Omental fat pad (tissue), 4 donors: ENCODE measurements around the gene SNAPC4. TPM values are rescaled to one million over a fixed set of nuclear protein-coding genes. Genes with fewer than 3 reads are reported as not detected.

Experiments used
- ATAC-seq: fragments of 150-250 bp; one replicate; pipeline ENCODE4 v1.9.1; 2016; ENCODE audit warnings: mild to moderate bottlenecking, moderate library complexity; ENCODE audit not compliant: low FRiP score
- DNase-seq: peaks from one replicate; pipeline ENCODE4 v3.0.0-alpha.2; 2019; ENCODE audit warnings: low spot score
- CTCF ChIP-seq, 3 donors: fragments of 450-650 bp; IDR thresholded peaks; one replicate each; pipeline ENCODE4 v1.5.1; 2016 to 2017; ENCODE audit warnings: antibody characterized with exemption in 3 of 3, mild to moderate bottlenecking in 3 of 3, moderate library complexity in 2 of 3
- total RNA-seq, 4 donors: library from RNA; depleted of rRNA; stranded (reverse); fragments of >200 nt; gene quantifications; one replicate each; pipeline ENCODE4 v1.1.0, GENCODE V29; 2016

The SNAPC4 gene
- total RNA-seq, 4 donors from 2014 or later = 3.2 to 11.2 (median 5.8) TPM

- no peak for DNase-seq
- TF ChIP-seq CTCF (IDR thresholded peaks at IDR 0.05) = no peak
- ATAC-seq = no peak
Measured at GRCh38 chr9:136401173-136401922, 1.4 kb upstream of the SNAPC4 start.

- peak; percentile 29 for ATAC-seq
- TF ChIP-seq CTCF (IDR thresholded peaks at IDR 0.05) = no peak
- DNase-seq = no peak
Measured at GRCh38 chr9:136399176-136400037, 563 bp downstream of the SNAPC4 start.

- DNase-seq (no peak), ATAC-seq (no peak)
- no peak for TF ChIP-seq CTCF (IDR thresholded peaks at IDR 0.05)
Measured at GRCh38 chr9:136398286-136398685, 1.7 kb downstream of the SNAPC4 start.

GRCh38 chr9:136397643-136398042 is 2.3 kb downstream of the SNAPC4 start:
- no peak for DNase-seq
- TF ChIP-seq CTCF (IDR thresholded peaks at IDR 0.05) = no peak
- no peak for ATAC-seq

- DNase-seq (no peak), ATAC-seq (no peak)
- no peak for TF ChIP-seq CTCF (IDR thresholded peaks at IDR 0.05)
Measured at GRCh38 chr9:136396219-136396515, 3.8 kb downstream of the SNAPC4 start.

- DNase-seq (no peak), ATAC-seq (no peak)
- no peak for TF ChIP-seq CTCF (IDR thresholded peaks at IDR 0.05)
Measured at GRCh38 chr9:136395345-136396218, 4.4 kb downstream of the SNAPC4 start.
